Activated CD4-positive, alpha-beta T cell treated with anti-CD3 and anti-CD28 coated beads, Interleukin-2, amount 50 U/mL, for 48 hours (primary cell): ENCODE results near the gene GALNT13.

ENCODE experiments used
- DNase-seq, 2 experiments: peaks; one replicate each; pipeline ENCODE4 v3.0.0-alpha.2; 2020

Gene GALNT13

DNA sequence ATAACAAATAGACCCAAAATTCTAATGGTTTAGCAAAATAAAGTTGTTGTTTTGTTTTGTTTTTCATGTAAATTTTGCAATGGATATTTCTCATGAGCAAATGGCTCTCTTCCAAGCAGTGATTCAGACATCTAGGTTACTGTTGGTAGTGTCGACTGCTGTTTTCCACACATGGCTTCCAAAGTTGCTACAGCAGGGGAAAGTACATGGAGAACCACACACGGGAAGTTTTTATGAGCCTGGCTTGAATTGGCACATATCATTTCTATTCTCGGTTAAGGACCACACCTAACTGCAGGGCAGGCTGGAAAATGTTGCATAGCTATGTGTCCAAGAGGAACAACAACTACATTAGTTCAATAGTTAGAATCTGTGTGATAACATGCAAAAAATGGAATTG, 262.1 kb downstream of the GALNT13 start:
- no peak for DNase-seq

DNA sequence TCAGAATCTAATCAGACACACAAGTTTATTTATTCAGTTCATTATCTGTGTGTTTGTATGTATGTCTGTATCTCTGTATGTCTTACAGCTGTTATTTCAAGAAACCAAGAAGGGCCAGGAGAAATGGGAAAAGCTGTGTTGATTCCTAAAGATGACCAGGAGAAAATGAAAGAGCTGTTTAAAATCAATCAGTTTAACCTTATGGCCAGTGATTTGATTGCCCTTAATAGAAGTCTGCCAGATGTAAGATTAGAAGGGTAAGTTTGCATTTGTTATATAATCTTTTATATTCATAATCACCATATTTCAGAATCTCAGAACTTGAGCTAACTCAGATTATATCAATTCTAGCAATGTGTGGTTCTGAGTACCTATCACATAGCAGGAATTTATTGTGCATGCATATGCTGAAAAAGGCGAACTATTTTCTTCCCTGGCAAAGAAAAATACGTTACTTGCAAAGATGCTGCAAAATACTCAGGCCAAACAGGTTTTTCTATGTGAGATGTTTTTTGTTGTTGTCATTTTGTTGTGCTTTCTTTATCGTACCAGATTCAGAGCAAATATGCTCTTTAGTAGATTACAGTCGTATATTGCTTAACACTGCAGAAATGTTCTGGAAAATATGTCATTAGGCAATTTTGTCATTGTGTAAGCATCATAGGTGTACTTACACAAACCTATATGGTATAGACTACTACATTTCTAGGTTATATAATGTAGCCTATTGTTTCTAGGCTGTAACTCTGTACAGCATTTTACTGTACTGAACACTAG, 268.7 kb downstream of the GALNT13 start:
- DNase-seq, result no peak

DNA sequence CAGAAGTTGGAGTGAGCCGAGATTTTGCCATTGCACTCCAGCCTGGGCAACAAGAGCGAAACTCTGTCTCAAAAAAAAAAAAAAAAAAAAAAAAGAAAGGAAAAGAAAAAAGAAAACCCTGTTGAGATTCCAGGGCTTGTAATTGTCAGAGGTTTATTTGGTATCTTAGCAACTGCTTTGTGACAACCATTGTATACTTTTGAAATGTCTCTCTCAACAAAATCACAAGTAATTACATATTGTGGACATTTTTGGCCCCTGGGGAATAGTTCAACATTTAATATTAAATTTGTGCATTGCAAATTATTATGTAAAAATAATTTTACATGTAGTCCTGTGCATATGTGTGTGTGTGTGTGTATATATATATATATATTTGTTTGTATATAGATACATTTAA, 270.8 kb downstream of the GALNT13 start:
- DNase-seq, result no peak

- no peak for DNase-seq
These were observed 271.4 kb downstream of the GALNT13 start for GRCh38 chr2:154143105-154143504.

- DNase-seq, result no peak
These were observed 286.4 kb downstream of the GALNT13 start for GRCh38 chr2:154158101-154158500.

DNA sequence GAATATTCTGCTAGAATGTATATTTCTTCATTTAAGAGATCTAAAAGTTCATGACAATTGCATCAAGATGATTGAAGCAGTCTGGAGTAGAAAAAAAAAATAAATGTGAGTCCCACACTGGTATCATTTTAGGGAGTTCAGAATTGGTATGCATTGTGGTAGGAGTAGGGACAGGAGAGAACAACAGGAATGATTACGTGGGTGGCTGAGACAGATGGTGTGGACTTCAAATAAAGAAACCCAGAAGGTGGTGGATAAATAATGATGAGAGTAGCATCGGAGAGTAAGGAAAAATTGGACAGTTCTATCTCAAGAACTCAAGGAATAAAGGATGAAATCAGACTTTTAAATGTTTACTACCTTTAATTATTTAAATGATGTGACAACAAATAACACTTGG, 289.6 kb downstream of the GALNT13 start:
- DNase-seq, result no peak

GRCh38 chr2:154170400-154170799, 298.7 kb downstream of the GALNT13 start:
- no peak for DNase-seq

- DNase-seq, result no peak
These were observed 301.4 kb downstream of the GALNT13 start for GRCh38 chr2:154173164-154173563.

DNA sequence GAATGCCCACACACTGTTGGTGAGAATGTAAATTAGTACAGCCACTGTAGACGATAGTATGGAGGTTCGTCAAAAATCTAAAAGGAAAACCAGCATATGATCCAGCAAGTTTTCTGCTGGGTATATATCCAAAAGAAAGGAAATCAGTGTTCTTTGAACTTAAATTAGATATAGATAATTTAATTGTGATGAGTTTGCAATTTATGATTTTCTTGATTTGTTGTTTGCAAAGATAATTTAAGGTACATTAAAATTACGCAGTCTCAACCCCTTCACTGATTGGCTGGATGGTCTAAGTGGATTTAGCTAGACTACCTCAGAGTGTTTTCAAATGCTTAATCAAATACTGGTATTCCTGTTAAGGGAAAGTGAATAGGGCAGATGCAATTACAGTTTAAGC, 302.2 kb downstream of the GALNT13 start:
- DNase-seq, result no peak

DNA sequence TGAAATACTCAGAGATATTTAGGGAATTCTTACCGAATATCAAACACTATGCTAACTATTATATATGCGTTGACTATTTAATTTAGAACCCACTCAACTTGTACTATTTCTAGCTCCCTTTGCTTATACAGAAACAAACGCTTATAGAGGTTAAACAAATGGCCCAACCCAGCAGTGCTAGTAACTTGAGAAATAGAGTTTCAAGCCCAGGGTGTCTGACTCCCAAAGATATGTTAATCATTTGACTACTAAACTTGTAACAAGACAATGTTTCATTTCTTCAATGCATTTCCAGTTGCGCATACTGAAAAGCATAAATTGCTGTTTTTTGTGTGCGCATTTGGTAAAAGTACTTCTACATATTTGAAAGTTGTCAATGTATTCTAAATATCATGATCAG, 310.3 kb downstream of the GALNT13 start:
- DNase-seq, result no peak

- no peak for DNase-seq
These were observed 316.2 kb downstream of the GALNT13 start for GRCh38 chr2:154187948-154188347.

DNA sequence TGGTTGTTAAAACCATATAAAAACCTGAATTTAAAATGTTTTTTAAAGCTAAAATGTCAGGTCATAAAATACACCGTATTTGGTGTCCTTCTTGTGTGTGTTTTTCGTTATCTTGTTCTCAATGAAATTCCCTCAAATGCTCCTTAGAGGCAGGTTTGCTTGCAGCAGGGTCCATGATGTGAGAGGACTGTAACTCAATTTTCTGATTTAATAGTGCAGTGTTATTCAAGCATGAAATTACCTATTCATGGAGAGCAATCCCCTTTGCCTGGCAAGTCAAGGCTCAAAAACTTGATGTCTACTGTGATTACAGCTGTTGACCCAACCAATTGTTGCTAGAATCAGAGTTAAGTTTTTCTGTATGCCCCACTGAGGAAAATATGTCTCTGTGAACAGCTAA, 318.2 kb downstream of the GALNT13 start:
- DNase-seq, result no peak

GRCh38 chr2:154193246-154193645, 321.5 kb downstream of the GALNT13 start:
- no peak for DNase-seq

GRCh38 chr2:154194909-154195643, 323.4 kb downstream of the GALNT13 start:
- DNase-seq, result no peak

DNA sequence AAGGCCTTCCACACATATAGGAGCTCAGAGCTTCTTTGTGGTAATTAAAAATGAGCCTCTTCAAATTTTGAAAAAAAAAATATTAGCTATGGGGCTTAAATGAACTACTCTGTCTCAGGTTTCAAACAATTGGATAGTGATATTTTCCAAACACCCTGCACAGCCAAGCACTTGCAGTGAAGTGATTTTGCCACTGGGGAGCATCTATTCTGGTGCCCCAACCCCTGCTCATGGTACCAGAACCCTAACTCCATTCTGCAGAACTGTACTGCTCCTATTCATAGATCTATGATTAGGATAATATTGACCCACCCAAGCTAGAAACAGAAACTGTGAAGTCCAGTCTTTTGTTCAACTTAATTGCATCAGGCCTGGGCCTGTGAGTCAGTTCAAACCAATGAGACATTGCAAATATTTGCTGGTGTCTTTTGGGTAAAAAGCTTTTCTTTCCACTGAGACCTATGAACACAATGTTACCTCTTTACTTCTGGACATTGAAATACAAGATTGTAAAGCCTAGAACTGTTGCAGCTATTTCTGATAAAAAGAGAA, 324.0 kb downstream of the GALNT13 start:
- no peak for DNase-seq

DNA sequence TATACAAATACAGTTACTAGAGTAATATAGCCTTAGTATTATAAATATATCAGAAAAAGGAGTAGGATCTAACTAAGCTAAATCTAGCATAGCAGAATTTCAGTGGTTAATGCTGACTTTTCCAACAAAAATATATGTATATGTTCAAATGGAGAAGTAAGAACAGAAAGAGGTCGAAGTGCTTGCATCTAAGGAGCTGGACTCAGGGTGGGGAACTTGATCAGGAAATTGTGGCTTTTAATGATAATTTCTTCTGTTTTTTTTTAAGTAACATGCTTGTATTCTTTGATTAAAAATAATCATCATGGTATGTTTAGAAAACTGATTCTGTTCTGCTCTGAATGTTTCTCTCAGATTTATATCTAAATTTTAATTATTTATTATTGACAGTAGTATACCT, 327.1 kb downstream of the GALNT13 start:
- DNase-seq, result no peak

DNA sequence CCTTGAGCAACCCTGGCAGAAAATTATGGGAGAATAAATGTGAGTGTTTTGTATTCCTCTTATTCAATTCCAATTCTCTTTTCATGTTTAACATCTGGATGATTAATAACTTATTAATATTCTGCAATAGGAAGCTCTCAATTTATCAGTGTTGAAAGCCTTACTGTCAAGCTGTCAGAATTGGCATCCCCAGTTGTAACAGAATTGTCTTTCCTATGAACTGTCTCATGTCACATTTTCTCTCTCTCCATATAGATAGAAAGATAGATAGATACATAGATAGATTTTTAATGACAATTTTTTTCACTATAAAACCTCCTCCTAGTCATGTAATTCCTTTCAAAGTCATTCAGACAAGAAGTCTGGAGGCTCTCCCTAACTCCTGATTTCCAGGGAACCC, 331.5 kb downstream of the GALNT13 start:
- DNase-seq, result no peak

GRCh38 chr2:154203902-154204301, 332.2 kb downstream of the GALNT13 start:
- DNase-seq, result no peak

GRCh38 chr2:154207288-154208047, 335.7 kb downstream of the GALNT13 start:
- no peak for DNase-seq

DNA sequence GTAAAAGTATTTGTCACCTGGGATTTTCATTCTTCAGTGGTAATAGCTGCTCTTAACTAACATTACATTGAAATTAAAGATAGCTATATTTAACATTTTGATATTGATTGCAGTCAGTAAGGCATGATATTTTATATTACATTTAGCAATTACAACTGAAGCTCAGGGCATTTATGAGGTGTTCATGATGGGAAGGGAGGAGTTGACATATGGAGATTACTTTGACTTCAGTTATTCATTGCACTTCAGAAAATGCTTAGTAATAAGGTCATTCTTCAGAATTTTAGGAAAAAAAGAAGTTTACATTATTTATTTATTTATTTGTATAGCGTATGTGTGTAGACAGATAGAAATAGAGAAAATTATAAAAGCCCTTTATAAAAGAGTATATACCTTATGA, 352.0 kb downstream of the GALNT13 start:
- no peak for DNase-seq

GRCh38 chr2:154226931-154227330, 355.2 kb downstream of the GALNT13 start:
- no peak for DNase-seq

GRCh38 chr2:154228566-154229280, 357.0 kb downstream of the GALNT13 start:
- no peak for DNase-seq

- no peak for DNase-seq
These were observed 358.2 kb downstream of the GALNT13 start for GRCh38 chr2:154229966-154230365.
